Fibroblast of the aortic adventitia (primary cell): ENCODE results near the gene DEDD2. TPM values are rescaled to one million over a fixed set of nuclear protein-coding genes. Genes with fewer than 3 reads are reported as not detected.

ENCODE experiments used
- DNase-seq: peaks from one replicate; pipeline ENCODE4 v3.0.0-alpha.2; 2010; ENCODE audit warnings: low read depth
- H3K4me3 ChIP-seq: 2 replicates; pipeline ENCODE4 v1.5.1; 2011; ENCODE audit warnings: low read depth, mild to moderate bottlenecking, control low read depth, low read length, moderate library complexity
- total RNA-seq: library from RNA; depleted of rRNA; stranded (reverse); fragments of >200 nt; gene quantifications from 2 replicates; pipeline ENCODE4 v1.2.3, GENCODE V29; 2012; ENCODE audit warnings: low replicate concordance
- TF ChIP-seq, protein P1 (sequence below): IDR thresholded peaks from 2 replicates; pipeline ENCODE4 v1.5.1; 2011; ENCODE audit warnings: mild to moderate bottlenecking, low read length, control low read depth, inconsistent platforms; ENCODE audit not compliant: insufficient read depth

DEDD2 gene
- total RNA-seq, 1 donor, result 11.1 TPM

DNA sequence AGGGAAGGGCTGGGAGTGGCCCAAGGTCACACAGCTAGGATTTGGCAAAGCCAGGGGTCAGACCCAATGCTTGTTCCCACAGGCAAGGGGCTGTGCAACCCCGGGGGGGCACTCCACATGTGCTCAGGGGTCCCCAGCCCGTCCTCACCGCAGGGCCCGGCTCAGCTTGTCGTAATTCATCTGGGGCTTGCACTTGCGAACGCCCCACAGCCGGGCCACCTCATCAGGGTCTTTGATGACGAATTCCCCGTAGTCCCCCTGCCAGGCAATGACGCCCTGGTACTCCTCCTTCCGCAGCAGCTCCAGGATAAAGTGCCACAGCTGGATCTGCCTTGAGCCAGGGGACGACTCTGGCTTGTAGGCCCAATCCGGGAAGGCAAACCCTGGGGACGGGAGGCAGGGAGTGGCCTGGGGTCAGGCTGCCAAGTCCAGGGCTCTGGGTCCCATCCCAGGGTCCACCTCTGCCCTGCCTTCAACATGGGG lies 32.7 kb upstream of the DEDD2 start:
- DNase-seq, result no peak
- TF ChIP-seq, protein P1, sequence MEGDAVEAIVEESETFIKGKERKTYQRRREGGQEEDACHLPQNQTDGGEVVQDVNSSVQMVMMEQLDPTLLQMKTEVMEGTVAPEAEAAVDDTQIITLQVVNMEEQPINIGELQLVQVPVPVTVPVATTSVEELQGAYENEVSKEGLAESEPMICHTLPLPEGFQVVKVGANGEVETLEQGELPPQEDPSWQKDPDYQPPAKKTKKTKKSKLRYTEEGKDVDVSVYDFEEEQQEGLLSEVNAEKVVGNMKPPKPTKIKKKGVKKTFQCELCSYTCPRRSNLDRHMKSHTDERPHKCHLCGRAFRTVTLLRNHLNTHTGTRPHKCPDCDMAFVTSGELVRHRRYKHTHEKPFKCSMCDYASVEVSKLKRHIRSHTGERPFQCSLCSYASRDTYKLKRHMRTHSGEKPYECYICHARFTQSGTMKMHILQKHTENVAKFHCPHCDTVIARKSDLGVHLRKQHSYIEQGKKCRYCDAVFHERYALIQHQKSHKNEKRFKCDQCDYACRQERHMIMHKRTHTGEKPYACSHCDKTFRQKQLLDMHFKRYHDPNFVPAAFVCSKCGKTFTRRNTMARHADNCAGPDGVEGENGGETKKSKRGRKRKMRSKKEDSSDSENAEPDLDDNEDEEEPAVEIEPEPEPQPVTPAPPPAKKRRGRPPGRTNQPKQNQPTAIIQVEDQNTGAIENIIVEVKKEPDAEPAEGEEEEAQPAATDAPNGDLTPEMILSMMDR, result no peak
- H3K4me3 ChIP-seq, result peak overlapping the region; percentile 58

DNA sequence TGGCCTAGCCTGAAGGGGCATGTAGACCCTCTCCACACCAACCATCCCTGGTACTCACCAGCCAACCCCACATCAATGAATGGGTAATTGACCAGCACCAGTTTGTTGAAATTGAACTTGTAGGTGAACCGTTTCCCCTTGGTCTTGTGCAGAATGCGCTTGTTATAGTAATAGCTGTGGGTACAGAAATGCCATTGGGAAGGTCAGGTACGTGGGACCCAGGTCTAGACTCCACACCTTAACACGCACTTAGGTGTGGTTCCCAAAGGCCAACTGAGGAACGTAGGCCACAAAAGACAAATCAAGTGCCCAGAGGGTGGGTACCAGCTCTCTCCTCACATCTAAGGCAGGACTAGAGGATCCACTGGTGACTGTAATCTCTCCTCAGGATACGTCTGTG lies 32.3 kb upstream of the DEDD2 start:
- TF ChIP-seq, protein P1, result no peak
- DNase-seq, result no peak
- no peak overlapping the region for H3K4me3 ChIP-seq

DNA sequence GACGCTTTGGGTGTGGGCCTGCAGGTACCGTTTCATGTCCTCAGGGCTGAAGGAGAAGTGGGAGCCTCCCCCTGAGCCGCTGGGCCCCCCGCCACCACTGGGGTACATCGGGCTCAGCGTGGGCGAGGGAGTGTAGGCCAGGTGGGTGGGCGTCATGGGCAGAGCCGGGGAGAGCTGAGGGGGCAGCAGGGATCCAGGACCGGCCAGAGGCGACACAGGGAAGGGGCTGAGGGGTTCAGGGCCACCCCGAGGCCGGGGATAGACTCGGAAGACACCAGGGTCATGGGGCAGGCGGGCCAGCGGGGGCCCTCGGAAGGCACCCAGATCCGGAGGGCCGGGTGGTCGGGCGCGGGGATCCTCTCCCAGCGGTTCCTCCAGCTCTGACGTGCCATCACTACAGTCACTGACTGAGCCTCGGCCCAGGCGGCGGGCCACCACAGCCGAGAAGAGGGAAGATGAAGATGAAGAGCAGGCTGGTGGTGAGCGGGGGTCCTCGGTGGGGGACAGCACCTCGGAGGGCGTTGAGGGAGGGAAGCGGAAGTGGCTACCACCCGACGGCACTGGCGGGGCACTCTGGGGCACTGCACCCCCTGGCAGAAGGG lies 31.8 kb upstream of the DEDD2 start:
- DNase-seq, result no peak
- H3K4me3 ChIP-seq, result no peak overlapping the region
- TF ChIP-seq, protein P1, result no peak

DNA sequence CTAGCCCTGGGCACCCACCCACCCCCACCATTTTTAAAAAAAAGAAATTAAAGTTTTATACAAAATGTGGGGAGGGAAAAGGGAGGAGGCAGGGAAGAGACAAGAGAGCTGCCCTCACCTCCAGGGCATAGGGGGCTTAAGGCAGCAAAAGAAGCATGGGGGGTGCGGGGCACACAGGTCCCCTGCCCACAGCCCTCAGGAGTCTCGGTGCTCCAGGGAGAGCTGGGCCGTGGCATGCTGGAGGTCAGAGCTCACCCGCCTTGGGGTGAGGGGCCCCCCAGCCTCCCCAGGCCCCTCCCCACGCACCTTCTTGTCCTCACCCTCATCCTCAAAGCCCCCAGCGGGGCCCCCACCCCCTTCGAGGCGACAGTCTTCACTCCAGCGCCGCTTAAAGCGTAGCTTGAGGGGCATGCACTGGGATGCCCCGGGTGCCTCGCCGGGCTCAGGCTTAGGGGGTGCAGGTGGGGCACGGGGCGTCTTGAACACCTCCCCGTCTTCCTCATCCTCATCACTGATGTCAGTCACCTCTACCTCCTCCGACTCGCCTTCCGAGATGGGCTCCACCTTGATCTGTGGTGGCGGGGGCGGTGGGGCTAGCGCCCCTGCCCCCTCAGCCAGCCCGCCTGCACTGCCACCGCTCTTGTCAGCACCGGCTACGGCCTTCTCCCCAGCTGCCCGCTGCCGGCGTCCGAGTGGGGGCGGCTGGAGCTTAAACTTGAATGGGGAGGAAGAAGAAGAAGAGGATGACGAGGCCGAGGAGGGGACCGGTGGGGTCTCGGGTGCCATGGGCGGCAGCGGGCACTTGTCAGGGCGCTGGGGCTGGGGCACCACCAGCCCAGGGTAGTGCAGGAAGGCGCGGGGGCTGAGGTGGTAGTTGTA lies 31.0 kb upstream of the DEDD2 start:
- H3K4me3 ChIP-seq, result no peak overlapping the region
- TF ChIP-seq, protein P1, result no peak
- DNase-seq, result no peak

DNA sequence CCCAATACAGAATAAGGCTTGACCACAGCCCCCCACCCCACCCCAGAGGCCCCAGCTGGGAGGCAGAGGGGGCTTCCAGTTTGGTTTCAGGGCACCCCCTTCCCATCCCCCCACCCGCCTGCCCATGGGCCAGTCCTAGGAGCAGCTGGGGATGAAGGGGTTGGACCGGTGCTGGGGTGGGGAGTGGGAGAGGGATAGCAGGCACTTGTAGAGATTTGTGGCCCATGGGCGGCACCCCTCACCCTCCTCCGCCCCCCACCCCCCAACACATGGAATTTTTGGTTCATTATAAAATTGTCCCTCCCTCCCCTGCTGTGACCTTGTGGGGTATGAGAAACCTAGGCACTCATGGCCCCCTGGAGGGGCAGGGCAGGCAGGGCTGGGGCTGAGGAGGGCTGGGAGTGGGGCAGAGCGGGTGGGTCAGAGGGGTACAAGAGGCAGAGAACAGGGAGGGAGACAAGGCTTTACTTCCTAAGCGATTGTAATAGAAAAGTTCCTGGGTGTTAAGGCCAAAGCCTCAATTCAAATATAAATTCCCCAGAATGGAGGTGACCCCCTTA lies 30.2 kb upstream of the DEDD2 start:
- TF ChIP-seq, protein P1, result no peak
- no peak overlapping the region for H3K4me3 ChIP-seq
- DNase-seq, result no peak

DNA sequence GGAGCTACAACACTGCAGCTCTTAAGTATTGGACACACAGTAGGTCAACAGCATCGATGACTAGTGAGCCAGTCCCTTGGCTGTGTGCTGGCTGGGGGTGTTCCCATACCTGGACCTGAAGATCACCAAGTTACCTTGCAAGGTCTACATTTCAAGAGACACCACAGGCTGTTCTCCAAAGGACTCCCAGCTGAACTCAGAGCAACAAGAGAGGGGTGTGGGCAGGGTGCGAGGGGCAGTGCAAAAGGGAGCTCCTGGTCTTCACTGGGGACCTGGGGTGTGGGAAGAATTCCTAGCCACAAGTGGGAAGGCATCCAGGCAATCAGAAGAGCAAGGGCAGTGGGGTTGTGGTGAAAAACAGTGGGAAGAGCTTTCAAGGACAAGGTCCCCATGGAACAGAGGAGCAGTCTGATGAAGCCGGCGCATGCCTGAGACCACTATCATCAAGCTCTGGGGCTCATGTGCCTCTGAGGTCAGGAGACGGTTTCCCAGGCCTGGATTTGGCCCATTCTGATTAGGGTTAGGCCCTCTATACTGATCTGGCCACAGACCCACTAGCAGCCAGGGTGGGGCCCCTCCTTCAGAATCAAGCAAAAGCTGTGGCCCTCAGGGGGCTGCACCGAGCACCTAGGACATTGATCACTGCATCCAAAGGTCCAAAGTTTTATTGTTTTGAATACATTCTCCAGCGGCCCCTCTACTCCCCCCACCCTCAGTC lies 29.6 kb upstream of the DEDD2 start:
- TF ChIP-seq, protein P1, result no peak
- no peak for DNase-seq

More for the DNA sequence above, 29.6 kb upstream of the DEDD2 start:
- H3K4me3 ChIP-seq, result no peak overlapping the region
